ENCODE measurements around the gene GNG2. TPM values are rescaled to one million over a fixed set of nuclear protein-coding genes. Genes with fewer than 3 reads are reported as not detected.

The GNG2 gene
- 3.3 and 5.1 TPM in 2 replicates for total RNA-seq (2014; rRNA removed; shearing (Covaris generic))
- polyA plus RNA-seq (2015; cell fraction: cytosol; rRNA removed), result 9.2 and 11.0 TPM in 2 replicates
- polyA plus RNA-seq (2015; cell fraction: nucleus; rRNA removed), result 6.5 and 7.1 TPM in 2 replicates

DNA sequence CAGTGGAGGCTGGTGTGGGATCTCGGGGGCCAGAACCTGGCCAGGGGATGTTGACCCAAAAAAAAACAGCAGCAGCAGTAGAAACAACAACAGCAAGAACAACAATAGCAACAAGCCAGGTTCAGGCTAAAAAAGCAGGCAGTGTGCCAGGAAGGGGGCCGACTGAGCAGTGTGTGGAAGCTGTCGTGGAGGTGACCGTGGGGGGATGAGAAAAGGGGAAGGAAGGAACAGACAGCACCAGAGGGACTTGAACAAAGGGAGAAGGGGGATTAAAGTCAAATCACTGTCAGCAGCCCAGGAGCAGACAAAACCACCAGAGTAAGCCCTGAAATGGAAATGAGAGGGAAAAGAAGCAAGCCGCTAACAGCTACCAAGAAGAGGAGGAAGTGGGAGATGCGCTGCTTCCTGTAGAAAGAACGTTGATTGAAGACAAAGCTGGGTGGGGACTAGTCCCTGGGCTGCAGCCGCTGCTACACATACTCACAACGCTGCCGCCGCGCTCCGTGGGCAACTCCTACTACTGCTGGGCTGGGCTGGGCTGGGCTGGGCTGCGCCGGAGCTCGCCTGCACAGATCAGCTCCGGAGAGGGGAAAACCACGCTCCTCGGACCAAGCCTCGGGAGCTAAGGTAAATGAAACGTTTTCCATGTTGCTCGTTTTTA lies at the start of gene GNG2:
GNG2 (plus strand) TSS at position 449 of the 661 bp plus-strand sequence. CDS start 90,067 bp downstream, outside the sequence.
- peak; percentile 82 for DNase-seq (ENCODE audit: low read depth)

DNA sequence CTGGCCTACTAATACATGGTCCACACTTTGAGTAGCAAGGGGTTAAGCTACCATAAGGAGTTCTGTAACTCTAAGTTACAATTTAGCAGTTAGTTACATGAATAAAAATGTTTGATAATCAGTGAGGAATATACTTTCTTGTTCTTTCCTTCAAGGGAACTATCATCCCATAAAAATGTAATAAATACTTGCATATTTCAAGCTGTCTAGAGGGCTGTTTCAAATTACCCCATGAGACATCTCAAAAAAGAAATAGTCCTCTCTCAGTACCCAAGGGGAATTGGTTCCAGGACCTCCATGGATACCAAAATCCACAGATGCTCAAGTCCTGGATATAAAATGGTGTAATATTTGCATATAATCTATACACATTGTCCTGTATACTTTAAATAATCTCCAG lies 48.7 kb upstream of the GNG2 start:
- DNase-seq (ENCODE audit: low read depth), result no peak

DNA sequence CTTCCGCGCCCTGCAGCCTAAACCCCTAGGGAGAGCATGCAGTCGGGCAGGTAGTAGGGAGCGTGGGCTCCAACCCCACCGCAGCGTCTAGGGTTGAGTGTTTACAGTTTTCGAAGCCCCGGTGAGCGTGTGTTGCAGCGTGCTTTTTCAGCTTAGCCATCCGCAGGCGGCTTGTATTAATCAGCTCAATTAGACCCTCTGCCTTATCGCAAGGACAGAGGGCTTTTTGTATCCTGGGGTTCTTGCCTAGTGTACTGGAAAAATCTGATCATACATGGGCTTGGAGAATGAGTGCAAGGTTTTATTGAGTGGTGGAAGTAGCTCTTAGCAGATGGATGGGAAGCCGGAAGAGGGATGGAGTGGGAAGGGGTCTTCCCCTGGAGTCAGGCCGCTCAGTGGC lies 44.4 kb upstream of the GNG2 start:
- no peak for DNase-seq (ENCODE audit: low read depth)

DNA sequence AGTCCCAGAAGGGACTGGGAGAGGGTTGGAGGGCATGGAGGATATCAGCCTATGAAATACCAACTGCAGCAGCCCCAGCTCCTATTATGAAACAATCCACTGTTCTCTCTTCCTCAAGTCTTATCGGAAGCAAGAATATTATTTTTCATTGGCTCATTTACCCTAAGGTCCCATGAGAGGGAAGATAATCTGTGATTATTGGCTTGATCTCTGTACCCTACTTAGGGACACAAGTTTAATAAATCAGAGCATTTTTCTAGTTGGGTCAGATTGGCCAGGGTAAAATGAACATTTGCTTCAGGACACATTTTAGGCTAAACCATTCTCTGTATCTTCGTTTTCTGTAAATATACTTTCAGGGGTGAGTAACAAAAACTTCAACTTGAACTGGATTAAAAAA lies 43.1 kb upstream of the GNG2 start:
- DNase-seq (ENCODE audit: low read depth), result no peak

DNA sequence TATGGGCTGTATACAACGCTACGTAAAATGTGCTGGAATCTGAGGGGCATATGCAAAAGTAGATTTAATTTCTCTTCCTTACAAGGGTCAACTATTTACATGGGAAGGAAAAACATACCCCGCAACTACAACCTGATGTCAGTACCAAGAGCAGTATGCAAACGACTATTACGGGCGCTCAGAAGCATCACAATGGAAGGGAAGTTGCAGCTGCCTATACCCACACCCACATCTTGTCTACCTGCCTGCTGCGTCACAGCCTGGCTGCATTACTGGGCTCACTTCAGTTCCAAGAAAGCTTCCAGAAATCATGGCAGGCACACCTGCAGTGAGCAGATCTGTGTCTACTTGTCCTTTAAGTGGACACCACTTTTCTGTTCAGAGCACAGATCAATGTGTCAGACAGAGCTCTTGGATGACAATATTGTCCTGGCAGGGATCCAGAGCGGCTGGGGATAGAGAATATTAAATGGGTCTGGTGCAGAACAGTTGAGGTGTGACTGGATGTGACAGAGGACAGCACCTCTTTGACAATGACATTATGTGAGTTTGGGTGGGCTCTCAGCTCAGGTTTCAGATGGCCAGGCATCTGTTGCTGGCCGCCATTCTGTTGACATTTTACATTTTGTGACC lies 41.5 kb upstream of the GNG2 start:
- DNase-seq (ENCODE audit: low read depth), result no peak

DNA sequence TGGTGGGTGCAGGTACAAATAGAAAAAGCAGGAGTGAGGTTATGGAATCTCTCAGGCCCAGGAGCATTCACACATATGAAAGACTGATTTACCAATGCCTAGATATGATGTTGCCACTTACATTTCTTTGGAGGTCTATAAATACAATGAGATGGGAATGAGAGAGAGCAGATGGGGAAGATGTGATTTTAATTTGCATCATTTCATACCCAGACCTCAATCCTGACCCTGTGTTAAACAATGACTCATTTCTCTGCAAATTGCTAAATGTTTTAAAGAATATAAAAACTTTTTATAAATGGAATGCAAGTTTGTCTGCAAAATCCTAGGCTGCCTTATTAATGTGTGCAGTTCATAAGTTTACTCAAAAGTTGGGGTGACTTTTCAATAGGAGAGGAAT lies 38.6 kb upstream of the GNG2 start:
- no peak for DNase-seq (ENCODE audit: low read depth)

DNA sequence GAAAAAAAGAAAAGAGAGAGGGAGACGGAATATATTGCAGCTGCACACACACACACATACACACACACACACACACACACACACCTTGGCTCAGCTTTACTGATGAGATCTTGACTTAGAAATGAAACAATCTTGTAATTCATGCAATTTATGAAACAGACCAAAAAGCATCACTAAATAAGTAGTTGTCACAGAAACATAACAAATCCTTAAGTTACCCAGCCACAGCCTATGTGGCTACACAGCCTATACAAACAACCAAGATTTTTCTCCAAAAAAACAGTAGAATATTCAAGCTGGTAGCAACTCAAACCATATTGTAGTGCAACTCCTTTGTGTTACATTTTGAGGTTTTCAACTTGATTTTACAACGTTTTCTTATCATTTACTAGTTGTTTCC lies 37.9 kb upstream of the GNG2 start:
- DNase-seq (ENCODE audit: low read depth), result no peak

DNA sequence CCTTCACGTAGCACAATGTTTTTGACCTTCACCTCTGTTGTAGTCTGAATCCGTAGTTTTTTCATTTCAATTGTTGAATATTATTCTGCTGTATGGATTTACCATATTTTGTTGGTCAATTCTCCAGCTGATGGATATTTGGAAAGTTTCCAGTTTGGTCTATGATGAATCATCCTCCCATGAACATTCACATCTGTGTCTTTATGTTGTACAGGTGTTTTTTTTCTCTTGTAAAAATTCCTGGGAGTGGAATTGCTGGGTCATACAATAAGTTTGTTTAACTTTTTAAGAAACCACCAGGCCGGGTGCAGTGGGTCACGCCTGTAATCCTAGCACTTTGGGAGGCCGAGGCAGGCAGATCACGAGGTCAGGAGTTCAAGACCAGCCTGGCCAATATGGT lies 36.7 kb upstream of the GNG2 start:
- DNase-seq (ENCODE audit: low read depth), result peak; percentile 34

DNA sequence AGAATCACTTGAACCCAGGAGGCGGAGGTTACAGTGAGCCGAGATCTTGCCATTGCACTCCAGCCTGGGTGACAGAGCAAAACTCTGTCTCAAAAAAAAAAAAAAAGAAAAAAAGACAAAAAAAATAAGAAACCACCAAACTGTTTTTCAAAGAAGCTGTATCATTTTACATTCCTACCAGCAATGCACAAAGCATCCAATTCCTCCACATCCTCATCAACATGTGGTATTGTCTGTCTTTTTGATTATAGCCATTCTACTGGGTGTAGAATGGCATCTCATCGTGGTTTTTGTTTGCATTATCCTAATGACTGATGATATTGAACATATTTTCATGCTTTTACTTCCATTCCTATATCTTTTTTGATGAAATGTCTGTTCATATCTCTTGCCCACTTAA lies 36.2 kb upstream of the GNG2 start:
- no peak for DNase-seq (ENCODE audit: low read depth)

DNA sequence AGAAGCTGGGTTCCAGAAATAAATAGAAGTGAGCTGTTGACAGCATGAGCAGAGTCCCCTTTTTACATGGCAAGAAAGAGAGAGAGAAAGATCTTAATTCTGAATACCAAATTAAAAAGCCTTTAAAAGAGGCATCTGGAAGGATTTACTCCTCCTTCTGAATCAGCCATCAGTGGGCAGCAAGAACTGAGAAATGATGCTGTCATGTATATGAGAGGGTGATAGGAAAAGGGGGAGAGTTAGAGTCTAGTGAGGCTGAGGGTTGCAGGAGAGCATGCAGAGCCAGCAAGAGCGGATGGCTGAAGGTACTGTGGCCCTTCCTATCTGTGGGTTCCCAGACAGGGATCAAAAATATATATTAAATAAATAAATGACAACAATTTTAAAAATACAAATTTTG lies 34.5 kb upstream of the GNG2 start:
- no peak for DNase-seq (ENCODE audit: low read depth)

DNA sequence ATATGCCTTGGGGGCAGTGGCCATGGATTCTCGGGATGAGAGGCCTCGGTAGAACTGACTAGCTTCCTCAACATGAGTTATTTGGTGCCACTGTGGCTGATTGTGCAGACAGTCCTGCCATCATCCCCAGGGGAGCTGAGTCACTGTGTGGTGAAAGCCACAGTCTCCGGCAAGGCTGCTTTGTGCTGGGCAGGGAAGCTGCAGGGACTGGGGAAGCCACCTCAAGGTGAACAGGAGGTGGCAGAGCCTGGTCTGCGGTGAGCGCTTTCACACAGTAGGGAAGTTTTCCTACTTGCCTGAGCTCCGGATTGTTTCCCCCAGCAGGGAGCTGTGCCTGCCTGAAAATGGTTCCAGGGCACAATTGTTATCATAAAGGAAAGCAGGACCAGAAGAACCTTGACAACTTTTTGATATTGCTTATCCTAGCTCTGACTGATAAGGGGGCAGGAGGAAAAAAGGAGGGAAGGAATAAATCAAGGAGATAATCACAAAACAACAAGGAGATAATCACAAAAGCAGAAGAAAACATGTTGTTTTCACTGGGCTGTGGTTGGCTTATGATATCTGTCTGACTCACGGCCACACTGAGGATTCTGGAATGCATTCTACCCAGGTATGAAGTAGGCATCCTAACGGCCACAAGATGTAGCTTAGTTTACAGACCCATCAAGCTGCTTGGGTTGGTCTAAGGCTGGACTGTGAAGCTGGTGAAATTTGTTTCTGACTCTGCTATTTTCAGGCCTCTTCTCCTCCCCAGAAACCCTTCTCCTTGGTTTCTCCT lies 32.2 kb upstream of the GNG2 start:
- peak; percentile 95 for DNase-seq (ENCODE audit: low read depth)

DNA sequence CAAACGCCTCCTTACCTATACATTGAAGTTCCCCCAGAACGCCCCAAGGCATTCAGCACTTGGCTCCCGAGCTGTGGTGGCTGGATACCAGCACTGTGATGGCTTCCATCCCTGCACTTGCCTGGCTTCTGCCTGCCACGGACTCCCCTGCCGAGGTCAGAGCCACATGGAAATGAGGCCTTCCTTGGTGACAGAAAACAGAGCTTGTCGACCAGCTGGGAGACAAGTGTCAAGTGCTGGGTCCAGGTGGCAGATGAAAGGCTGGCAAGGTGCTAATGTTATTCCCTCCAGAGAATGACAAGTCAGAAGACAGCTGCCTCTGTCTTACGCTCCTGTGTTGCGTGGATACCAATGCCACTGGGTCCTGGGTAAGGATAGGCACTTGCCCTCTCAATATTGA lies 26.2 kb upstream of the GNG2 start:
- DNase-seq (ENCODE audit: low read depth), result no peak

DNA sequence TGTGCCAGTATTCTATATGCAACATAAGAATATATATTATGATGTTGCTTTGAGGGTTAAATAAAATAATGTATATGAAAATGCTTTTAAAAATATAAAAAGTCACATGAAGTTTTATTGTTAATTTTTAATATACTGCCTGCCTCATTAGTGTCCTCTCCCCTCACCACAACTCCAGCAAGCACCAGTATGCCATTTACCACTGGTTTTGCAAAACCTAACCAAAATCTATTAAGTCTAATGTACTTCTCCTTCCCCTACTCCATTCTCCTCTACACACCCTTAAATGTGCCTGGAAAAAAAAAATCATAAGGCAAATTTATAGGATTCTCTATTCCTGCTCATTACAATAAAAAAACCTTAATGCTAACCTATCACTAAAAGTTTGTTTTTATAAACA lies 24.0 kb upstream of the GNG2 start:
- DNase-seq (ENCODE audit: low read depth), result no peak

DNA sequence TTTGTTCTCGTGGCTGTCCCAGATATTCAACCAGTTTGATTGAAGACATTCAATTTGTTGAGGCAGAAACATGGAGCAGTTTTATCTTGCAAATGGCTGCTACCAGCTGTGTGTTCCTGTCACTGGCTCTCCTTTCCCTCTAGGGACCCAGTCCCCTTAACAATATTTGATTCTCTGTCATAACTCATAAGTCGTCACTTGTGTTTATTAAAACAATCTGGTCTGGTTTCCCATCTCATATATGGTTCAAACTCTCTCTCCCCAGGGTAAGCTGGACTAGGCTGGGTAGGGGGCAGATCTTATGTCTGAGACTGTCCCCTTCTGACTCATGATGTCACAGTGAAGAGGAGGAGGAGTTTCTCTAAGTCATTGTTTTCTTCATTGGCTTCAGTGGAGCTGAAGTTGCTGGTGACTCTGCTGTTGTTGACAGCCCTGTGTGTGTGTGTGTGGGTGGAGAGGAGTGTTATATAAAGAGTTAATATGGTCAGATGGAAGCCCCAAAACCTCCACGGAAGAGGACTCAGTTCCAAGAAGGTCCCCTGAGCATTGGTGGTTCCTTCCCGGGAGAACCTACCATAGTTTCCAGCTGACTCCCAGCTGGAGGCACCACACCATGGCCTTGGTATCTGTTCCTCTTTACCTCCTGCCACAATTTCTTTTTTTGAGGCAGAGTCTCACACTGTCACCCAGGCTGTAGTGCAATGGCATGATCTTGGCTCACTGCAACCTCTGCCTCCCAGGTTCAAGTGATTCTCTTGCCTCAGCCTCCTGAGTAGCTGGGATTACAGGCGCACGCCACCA lies 16.1 kb upstream of the GNG2 start:
- no peak for DNase-seq (ENCODE audit: low read depth)

DNA sequence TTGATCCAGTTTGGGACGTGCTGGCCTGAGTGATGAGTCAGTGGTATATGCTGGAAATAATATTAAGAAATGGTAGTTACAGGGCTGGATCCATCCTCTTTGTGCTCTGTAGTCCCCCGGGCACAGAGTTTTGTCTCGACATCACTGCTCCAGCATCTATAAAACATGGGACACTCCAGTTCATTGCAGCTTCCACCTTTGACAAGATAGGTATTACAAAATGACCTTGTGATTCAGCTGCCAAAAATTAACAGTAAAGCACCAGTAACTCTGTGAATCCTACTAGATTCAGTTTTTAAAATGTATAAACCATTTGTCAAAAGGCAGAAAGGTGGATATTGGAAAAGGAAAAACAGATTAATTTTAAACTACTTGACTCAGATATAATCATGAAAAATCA lies 14.6 kb upstream of the GNG2 start:
- DNase-seq (ENCODE audit: low read depth), result no peak

DNA sequence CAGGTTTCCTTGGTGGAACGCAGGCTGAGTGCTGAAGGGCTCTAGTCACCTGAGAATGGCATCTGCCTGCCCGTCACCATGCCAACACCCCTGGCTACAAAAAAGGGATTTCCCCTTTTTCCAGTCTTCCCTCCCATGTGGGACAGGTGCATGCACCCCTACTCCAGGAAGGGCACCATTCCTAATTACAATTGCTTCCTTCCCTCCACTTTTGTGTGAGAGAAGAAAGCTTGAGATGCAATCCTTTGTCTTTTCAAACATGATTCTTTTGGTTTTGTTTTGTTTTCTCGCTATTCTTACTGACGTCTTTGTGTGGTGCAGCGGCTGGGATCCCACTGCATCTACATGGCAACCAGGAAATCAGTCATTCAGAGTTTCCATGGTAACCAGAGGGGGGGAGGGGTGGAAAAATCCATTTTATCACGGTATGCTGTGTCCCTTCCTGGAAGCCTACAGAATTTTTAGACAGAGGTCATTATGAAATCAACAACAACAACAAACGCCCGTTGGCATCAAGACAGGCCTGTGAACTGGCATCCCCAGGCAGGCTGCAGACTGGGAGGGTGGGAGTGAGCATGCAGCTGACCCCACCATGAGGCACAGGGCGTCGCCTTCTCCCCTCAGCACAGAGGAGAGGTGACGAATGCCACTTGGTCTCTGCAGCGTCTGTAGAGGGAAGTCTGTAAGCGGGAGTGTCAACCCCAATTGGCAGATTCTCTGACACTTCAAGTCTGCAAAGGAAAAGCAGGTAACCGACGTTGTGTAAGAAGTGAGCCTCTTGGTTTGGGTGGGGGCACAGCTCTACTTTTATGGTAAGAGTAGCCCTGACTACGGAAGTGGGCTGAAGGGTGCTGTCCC lies 13.6 kb upstream of the GNG2 start:
- peak; percentile 41 for DNase-seq (ENCODE audit: low read depth)

DNA sequence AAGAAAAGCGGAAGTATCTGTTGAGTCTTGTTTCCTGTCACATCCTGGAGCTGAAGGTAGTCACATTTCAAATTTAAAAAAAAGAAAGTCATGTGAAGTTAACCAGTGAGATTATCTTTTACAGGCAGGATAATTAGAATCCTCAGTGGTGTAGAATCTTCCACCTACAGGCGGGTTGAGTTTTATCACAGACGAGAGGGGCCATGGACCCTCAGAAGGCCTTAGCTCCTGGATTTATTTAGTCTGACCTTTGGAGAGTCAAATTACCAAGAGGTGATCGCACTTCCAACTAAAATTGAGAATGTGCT lies 13.0 kb upstream of the GNG2 start:
- DNase-seq (ENCODE audit: low read depth), result no peak

DNA sequence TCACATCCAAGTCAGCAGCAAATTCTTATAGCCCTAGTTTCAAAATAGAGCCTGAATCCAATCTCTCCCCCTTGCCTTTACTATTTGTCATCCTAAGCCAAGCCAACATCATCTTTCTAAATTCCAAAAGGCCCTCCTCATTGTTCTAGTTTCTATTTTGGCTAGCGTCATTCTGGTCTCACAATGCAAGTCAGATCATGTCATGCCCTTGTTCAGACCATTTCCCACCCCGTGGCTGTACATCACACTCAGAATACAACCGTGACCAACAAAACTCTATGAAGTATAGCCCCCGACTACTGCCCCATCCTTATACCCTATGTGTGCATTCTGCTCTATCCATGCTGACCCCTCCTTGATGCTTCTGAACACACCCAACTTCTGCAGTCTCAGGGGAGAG lies 12.3 kb upstream of the GNG2 start:
- DNase-seq (ENCODE audit: low read depth), result no peak

DNA sequence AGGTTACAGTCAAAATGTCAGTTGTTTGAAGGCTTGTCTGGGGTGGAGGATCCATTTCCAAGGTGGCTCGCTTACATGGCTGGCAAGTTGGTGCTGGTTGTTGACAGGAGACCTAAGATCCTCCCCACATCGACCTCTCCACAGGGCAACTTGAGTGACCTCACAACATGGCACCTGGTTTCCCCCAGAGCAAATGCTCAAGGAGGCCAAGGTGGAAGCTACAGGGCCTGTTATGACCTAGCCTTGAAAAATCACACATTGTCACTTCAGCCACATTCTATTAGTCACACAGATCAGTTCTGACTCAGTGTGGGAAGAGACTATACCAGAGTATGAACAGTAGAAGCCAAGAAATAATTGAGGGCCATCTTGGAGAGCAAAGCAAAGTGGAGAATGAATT lies 11.3 kb upstream of the GNG2 start:
- peak; percentile 46 for DNase-seq (ENCODE audit: low read depth)

DNA sequence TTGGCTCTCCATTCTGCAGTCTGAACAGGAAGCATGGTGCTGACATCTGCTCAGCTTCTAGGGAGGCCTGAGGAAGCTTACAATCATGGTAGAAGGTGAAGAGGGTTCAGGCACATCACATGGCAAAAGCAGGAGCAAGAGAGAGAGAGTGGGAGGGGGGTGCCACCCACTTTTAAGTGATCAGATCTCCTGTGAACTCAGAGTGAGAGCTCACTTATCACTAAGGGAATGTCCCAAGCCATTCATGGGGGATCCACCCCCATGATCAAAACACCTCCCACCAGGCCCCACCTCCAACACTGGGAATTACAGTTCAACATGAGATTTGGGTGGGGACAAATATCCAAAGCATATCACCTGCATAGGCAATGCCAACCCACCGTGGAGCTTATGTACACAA lies 9.8 kb upstream of the GNG2 start:
- DNase-seq (ENCODE audit: low read depth), result no peak

DNA sequence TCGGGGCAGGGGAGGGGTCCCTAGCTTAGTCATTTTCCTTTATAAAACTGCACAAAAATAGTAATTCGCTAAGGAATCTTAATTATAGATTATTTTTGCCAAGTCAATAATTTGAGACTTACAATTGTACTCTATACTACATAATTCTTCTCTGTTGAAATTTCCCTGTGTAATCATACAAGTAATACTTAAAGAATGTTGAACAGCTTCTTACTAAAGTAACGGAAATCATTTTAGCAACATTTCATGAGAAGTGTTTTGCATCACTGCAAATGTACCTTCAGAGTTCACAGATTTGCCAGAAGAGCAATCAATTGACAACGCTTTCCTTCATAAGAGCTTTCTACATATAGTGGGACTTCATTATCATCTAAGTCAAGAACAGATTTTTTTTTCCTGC lies 7.9 kb upstream of the GNG2 start:
- no peak for DNase-seq (ENCODE audit: low read depth)

Measured in HT1080 (cell line).